GM21423 (cell line): ENCODE results near the gene FHL5.
"Not testable (repeated sequence)": the region's sequence is repeated elsewhere in the genome, so short reads cannot be mapped to it uniquely, and the experiment has no call there.

Experiments used
- ATAC-seq: cut with Tn5 transposase; IDR thresholded peaks from one replicate; pipeline ENCODE4 v1.9.1; 2021; ENCODE audit warnings: mild to moderate bottlenecking, moderate library complexity; ENCODE audit not compliant: unreplicated experiment

Gene FHL5

DNA sequence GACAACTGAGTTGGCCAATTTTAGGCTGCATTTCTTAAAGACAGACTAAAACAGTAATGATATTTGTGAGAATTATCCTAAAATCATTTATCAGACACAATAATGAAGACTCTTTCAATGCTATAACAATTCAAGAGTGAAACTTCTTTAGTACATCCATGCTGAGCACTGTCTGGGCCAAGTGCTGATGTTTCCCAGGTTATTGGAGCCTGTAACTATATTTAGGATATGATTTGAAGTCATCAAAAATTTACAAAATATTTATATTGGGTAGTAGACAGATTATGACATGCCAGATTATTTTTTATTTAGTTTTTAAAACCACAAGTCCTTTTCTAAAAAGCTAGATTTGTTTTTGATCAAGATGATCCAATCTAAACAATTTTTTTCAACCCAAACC, 45.1 kb downstream of the FHL5 start:
- ATAC-seq = no peak

DNA sequence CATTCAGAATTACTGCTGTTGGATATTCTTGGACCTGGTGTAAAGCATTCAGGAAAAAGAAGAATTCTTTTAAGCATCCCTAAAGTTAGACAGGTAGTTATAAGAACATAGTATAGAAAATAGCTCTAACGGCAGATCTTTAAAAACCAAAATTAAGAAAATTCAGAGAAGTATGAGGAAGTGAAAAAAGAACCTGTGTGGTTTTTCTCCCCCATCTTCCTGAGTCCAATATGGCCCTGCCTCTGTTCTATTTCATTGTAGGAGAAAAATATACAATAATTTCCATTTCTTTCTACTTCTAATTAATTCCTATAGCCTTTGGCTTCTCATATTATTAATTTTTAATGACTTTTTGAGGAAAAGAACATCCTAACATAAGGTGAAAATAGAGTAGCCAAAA, 47.1 kb downstream of the FHL5 start:
- ATAC-seq = peak; percentile 47

DNA sequence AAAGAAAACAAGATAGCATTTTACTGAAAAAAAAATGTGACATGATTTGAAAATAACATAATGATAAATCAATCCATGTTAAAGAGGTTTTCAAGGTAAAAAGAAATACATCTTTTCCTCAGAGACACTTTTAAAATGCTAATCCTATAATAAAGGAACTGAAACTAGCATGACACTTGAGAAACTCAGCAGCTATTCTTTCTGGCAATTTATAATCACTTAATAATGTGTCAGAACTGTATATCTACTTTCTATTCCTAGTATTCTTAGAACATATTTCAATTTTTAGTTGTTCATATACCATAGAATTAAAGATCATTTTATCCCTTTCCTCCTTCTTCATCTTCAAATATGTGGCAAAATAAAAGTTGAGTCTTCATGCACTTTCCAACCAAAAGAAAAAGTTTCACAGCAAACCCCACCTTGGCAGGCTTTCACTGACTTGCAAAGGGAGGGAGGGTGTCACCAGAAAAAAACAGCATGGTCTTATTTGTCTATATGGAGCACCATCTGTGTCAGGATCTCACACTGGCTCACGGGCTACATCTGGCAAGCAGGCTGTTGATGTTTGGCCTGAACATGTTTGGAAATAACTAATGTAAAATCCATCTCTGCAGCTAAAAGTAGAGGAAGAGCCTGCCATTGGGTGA, 48.5 kb downstream of the FHL5 start:
- peak; percentile 87 for ATAC-seq

DNA sequence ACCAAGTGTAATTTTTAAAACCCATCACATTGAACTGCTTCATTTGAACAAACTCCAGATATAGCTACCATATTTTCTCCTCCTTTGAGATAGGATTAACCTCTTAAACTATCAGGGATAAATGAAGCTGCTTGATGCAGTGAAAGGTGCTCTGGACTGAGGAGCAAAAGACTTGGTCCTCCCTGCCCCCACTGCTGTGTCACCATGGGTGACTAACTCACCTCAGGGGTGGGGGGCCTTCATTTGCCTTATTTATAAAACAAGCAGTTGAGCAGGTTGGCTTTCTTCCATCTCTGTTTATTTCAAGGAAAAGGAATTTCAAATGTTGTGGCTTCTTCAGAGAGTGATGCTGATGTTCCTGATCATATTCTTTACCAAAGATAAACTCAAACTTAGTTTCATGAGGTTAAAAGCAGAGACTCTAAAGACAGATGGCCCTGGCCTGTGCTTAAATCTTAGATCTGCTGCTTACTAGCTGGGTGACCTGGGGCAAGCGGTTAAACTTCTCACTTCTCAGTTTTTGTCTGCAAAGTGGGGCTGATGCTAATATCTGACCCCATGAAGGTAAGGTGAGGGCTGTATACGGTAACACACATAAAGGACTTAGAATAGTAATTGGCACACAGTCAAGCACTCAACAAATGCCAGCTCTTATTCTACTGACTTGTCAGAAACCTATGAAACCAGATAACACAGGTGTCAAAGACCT, 50.5 kb downstream of the FHL5 start:
- peak; percentile 29 for ATAC-seq

DNA sequence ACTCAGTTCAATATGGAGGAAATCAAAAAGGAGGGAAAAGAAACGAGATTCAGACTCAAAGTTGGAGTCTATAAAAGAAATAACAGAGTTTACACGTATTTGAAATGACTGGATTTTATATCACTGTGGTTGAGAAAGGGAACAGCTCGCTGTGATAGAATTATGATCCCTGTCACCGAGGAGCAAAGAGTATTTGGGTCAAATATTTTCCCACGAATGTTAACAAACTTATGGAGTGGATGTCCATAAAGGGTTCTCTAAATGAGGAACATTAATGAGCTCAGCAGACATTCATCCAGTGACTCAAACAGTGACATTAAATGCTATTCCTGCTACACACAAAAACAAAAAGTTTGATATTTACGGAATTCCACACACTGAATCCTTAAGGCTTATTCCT, 57.9 kb downstream of the FHL5 start:
- ATAC-seq = no peak

DNA sequence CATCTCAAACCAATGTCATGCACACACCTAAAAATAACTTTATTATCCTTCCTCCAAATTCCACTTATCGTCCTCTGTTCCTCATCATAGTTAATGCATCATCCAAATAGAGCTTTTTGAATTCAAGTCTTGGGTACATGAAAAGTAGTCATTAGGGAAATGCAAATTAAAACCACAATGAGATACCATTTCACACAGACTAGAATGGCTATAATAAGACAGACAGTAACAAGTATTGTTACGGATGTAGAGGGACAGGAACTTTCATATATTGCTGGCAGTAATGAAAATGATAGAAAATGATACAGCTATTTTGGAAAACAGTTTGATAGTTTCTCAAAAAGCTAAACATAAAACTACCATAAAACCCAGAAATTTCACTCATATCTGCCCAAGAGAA, 59.1 kb downstream of the FHL5 start:
- no peak for ATAC-seq

DNA sequence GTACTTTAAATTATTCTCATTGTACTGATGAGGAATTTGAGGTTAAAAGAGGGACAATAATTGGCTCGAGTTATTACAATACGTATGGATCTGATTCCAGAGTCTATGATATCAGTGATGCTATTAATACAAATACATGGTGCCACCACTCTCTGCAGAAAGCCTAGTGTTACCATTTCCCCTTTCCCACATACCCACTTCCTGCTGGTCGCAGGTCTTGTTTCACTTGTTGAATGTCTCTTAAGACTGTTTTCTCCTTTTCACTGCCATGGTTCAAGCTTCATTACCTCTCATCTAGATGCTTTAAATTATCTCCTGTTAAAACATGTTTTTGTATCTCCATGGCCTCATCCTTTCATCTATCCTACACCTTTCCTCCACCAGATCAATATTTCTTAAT, 62.0 kb downstream of the FHL5 start:
- ATAC-seq = peak; percentile 63

DNA sequence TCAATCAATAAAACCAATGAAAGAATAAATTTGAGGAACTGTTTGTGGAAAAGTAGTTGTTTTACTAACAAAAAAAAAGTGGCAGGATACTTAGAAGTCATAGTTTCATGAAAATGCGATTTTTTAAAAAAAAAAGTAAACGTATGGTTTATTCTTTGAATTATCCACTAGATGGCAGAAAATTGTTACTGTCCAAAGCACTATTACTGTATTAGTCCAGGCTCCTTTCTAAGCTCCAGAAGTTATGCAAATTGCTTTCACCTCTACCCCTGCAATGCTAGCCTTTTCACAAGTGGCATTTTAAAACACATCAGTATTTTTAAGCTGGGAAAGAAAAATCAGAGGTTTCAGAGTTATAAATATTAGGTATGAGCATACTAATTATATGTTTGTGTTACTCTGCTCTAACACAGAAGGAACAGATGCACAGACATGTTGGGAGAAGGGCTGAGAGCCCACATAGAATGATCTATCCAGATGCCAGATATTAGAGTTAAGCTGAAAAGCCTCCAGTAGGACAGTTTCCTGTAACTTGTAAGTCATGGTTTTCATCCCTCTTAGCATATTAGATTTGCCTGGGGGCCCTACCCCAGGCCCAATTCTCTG, 63.9 kb downstream of the FHL5 start:
- peak; percentile 92 for ATAC-seq

DNA sequence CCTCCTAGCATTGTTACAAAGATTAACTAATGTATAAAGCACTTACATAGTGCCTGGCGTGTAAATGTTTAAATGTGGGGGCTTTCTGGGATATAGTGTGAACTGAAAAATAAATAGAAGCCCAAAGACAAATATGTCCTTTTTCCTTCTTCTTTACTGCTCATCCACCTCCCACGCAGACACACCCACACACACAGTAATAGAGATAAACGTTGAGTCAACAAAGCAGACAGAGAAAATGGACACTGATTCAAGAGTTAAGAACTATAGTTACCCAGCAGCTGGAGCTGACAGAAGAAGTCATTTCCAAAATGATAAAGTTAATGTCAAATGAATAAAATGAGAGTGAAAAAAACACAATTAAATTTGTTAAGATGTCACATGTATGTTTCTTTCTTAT, 68.3 kb downstream of the FHL5 start:
- no peak for ATAC-seq

DNA sequence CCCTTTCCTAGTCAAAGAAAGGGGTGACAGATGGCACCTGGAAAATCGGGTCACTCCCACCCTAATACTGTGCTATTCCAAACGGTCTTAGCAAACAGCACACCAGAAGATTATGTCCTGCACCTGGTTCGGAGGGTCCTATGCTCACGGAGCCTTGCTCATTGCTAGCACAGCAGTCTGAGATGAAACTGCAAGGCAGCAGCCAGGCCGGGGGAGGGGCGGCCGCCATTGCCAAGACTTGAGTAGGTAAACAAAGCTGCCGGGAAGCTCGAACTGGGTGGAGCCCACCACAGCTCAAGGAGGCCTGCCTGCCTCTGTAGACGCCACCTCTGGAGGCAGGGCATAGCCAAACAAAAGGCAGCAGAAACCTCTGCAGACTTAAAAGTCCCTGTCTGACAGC, 75.1 kb downstream of the FHL5 start:
- not testable (repeated sequence) for ATAC-seq

DNA sequence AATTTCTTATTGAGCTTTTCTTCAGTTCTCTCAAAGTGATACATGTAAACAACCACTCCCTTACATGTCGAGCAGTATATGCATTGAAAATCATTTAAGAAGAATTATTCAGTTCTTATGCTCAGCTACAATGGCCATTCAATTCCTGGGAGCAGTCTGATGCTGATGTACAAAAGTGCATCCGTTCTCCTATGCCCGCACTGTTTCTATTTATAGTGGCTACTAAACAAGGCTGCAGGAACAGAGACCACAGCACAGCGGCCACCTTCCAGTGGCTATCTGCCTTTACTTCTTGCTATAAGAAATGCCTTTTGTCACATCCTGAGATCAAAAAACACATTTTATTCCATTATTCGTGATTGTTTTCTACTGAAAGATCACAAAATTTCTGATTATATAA, 82.2 kb downstream of the FHL5 start:
- no peak for ATAC-seq

DNA sequence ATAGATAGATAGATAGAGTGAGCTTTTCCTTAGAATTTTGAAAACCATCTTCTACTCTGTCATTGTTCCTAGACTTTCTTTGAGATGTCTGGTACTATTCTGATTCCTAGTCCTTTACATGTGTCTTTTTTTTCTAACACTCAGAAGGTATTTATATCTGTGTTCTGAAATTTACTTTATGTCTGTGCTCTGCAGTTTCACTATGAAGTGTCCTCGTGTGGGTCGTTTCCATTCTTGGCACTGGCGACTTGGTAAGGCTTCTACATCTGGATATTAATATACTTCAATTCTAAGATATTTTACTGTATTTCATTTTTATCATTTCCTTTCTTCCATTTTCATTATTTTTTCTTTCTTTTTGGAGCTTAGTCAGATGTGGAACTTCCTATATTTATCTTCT, 87.0 kb downstream of the FHL5 start:
- ATAC-seq = peak; percentile 37

DNA sequence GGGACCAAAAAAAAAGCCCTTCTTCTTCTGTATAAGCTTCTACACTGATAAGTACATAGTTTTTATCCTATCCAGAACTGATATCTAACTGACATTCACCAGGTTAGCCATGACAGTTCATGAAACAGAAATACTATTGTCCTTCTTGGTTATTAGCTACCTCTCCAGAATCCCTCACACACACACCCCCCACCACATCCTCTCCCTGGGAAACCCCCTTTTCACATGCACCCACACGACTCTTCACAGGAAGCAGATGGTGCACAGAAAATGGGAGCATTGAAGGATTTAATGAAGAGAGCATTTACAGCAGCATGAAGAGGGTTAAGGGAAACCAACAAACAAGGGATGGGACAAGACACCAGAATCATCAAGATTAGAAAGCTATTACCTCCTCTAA, 88.9 kb downstream of the FHL5 start:
- peak; percentile 76 for ATAC-seq

DNA sequence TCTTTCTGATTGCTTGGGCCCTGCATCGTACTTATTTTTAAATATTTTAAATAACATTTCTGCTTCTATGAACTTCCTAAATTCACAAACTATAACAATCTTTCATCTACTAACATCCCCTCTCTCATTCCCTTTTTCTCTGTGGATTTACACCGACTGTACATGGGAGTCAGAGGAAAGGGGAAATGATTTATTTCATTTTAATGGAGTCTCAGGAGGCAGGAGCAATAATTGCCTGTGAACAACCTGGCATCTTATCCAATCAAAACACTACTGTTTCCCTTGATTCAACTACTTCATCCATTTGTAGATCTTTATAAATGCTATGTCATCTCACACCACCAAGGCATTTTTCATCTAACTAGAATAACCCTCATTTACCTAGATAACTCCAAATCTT, 89.6 kb downstream of the FHL5 start:
- ATAC-seq = no peak

DNA sequence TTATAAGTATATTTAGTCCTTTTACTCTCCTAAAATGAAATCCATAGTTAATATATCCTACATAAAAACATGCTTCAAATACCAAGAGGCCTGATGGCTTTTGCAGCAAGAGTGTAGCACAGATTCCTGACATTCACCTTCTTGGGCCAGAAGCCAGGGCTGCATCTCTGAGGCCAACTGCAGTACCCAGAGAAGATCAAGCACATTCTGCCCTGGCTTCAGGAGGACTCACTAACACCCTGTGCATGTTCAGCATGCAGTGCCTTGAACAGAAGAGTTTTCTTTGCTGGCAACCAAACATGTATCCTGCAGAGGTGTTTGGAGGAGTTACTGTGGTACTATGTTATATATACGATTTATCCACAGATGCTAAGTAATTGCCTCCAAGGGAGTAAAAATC, 90.3 kb downstream of the FHL5 start:
- ATAC-seq = no peak

DNA sequence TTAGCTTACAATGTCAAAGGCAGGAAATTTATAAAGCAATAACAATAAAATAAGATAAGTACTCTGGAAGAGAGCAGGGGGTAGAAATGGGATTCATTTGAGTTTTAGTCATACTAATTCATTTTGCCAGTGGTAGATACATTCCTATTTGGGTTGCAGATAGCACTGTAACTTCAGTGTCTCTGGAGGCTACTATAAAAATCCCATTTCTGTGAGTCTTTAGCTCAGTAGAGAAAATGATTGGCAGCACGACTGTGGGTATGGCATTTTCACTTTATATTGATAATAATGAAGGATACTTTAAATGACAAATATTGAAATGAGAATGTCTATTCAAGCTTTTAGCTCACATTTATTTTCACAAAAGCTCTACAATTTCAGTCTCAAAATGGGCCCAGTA, 93.6 kb downstream of the FHL5 start:
- no peak for ATAC-seq

DNA sequence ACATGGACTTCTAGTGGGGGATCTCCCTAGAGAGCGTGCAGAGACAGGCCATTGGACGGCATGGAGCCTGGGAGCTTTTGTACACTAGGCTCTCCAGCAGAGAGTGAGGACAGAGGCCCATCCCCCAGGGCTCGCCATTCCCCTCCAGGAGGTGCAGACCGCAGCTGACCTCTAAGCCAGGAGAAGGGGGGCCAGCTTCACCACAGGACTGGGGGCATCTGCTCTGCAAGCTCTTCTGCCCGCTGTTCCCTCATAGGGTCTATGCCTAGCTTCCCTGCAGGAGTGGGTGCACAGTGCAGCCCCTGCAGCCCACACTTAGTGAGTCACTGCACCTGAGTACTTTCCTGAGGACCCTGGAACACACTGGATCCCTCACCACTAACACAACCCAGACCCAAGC, 94.4 kb downstream of the FHL5 start:
- no peak for ATAC-seq

DNA sequence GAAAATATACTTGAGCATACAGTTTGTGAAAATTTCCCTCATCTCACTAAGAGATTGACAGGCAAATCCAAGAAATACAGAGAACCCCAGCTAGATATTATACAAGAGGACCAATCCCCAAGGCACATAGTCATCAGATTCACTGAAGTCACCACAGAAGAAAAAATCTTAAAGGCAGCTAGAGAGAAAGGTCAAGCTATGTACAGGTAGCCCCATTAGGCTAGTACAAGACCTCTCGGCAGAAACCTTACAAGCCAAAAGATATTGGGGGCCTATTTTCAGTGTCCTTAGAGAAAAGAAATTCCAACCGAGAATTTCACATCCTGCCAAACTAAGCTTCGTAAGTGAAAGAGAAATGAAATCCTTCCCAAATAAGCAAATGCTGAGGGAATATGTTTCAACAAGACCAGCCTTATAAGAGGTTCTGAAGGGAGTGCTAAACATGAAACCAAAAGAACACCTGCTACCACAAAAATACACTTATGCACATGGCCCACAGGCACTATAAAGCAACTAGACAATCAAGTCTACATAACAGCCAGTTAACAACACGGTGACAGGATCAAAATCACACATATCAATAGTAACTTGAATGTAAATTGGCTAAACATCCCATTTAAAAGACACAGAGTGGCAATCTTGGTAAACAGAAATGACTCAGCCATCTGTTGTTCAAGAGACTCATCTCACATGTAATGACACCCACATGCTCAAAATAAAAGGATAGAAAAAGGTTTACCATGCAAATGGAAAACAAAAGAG, 96.3 kb downstream of the FHL5 start:
- no peak for ATAC-seq
